K562 (cell line): ENCODE results near the gene EZH1. TPM values are rescaled to one million over a fixed set of nuclear protein-coding genes. Genes with fewer than 3 reads are reported as not detected.
A peak's percentile ranks its signal among the peaks of the same experiment; 100 is the strongest.

ENCODE experiments used
- ATF4 ChIP-seq: fragments of 450-650 bp; formaldehyde crosslinking; IDR thresholded peaks from 2 replicates; pipeline ENCODE4 v1.4.0; 2022; ENCODE audit warnings: mild to moderate bottlenecking, moderate library complexity
- BRCA1 ChIP-seq, 2 experiments: fragments of 450-650 bp in 1 of 2; sonication (generic) in 1 of 2; formaldehyde crosslinking in 1 of 2; IDR thresholded peaks; 2 replicates each; pipeline versions ENCODE4 v1.5.0 to v1.6.1; 2017 to 2020; ENCODE audit warnings: mild to moderate bottlenecking in 1 of 2, missing genetic modification reagents in 1 of 2
- ETS2 ChIP-seq: IDR thresholded peaks from 2 replicates; pipeline ENCODE4 v1.6.1; 2016; ENCODE audit warnings: borderline replicate concordance, missing genetic modification characterization, mild to moderate bottlenecking, moderate library complexity, missing compliant biosample characterization; ENCODE audit not compliant: poor library complexity, severe bottlenecking
- NFRKB ChIP-seq: fragments of 450-650 bp; IDR thresholded peaks from 2 replicates; pipeline ENCODE4 v1.6.1; 2016; ENCODE audit warnings: low read depth
- RBBP5 ChIP-seq: fragments of 200-600 bp; sonication (generic); IDR thresholded peaks from 2 replicates; pipeline ENCODE4 v1.6.1; 2012; ENCODE audit warnings: borderline replicate concordance, mild to moderate bottlenecking, low read length, control low read depth, inconsistent platforms; ENCODE audit not compliant: insufficient read depth, poor library complexity, severe bottlenecking
- ZBTB40 ChIP-seq, 2 experiments: fragments of 450-650 bp in 1 of 2; sonication (generic) in 1 of 2; formaldehyde crosslinking in 1 of 2; IDR thresholded peaks; 2 replicates each; pipeline versions ENCODE4 v1.7.1 to v1.9.0; 2016 to 2022; ENCODE audit warnings: inconsistent platforms in 1 of 2, mild to moderate bottlenecking in 1 of 2, missing genetic modification reagents in 1 of 2
- ZMIZ1 ChIP-seq, 2 experiments: fragments of 150-350 bp in 1 of 2; IDR thresholded peaks; 2 replicates each; pipeline ENCODE4 v1.6.1; 2012 to 2016; ENCODE audit warnings: low read depth in 2 of 2, low read length in 2 of 2, mild to moderate bottlenecking in 1 of 2, moderate library complexity in 1 of 2
- ZNF140 ChIP-seq: fragments of 250-450 bp; sonication (Bioruptor Pico); IDR thresholded peaks from 2 replicates; pipeline ENCODE4 v1.8.0; 2021; ENCODE audit warnings: moderate library complexity, mild to moderate bottlenecking, inconsistent platforms
- ZNF263 ChIP-seq: sonication (generic); formaldehyde crosslinking; IDR thresholded peaks from 2 replicates; pipeline ENCODE4 v1.8.0; 2022; ENCODE audit warnings: mild to moderate bottlenecking, missing genetic modification reagents, borderline replicate concordance
- ZNF282 ChIP-seq: sonication (generic); formaldehyde crosslinking; IDR thresholded peaks from 2 replicates; pipeline ENCODE4 v1.8.1; 2023; ENCODE audit warnings: missing genetic modification reagents
- ZNF561 ChIP-seq: fragments of 450-650 bp; formaldehyde crosslinking; conservative IDR thresholded peaks from 2 replicates; pipeline ENCODE4 v1.4.0; 2020; ENCODE audit warnings: mild to moderate bottlenecking, moderate library complexity
- polyA plus RNA-seq, 8 experiments: library from polyadenylated mRNA; depleted of rRNA in 4 of 8; stranded (reverse) in 5 of 8; unstranded in 3 of 8; fragments of >200 nt; fragmentation: Nextera tagmentation in 2 of 8; fragmentation: Illumina TruSeq in 1 of 8; extraction: Ambion mirVana in 2 of 8; extraction: Trizol in 1 of 8; gene quantifications; 2 replicates each; pipeline versions ENCODE4 v1.2.1 to v1.2.3, GENCODE V29; 2011 to 2014; ENCODE audit warnings: inconsistent platforms in 1 of 8, missing spikeins in 1 of 8
- total RNA-seq, 7 experiments: library from RNA; depleted of rRNA in 6 of 7; stranded (reverse); fragments of >200 nt in 6 of 7; fragmentation: Illumina TruSeq in 2 of 7; extraction: Trizol in 2 of 7; gene quantifications; 2 replicates each; pipeline versions ENCODE4 v1.2.1 to v1.2.3, GENCODE V29; 2011 to 2021; ENCODE audit warnings: low replicate concordance in 1 of 7

EZH1 gene
- total and polyA plus RNA-seq, 9 of the 15 experiments (the other 6 are each of a cell fraction or from before 2014, with no cell fraction given): 8.6 to 40.8 (median 22.9) TPM

- peak in 1 of 2 experiments; percentile 32; a peak in 1 of 4 replicates for TF ChIP-seq ZMIZ1 (IDR thresholded peaks at IDR 0.05; ENCODE audit: low read depth in 2 of 2, low read length in 2 of 2)
- no peak for TF ChIP-seq ZNF282 (CRISPR knock-in tag)
- TF ChIP-seq ZNF263: no peak
- no peak for TF ChIP-seq ATF4
- no peak for TF ChIP-seq NFRKB
- no peak for TF ChIP-seq ZNF561 (CRISPR knock-in tag)
- no peak for TF ChIP-seq ZNF140 (CRISPR knock-in tag)
- peak; percentile 13; the same call in 1 of the 2 replicates for TF ChIP-seq ZBTB40 (IDR thresholded peaks at IDR 0.05)
- TF ChIP-seq ZBTB40 (CRISPR knock-in tag; IDR thresholded peaks at IDR 0.05): no peak
- TF ChIP-seq RBBP5: no peak
- TF ChIP-seq BRCA1 (IDR thresholded peaks at IDR 0.05): no peak
- TF ChIP-seq BRCA1 (CRISPR knock-in tag; IDR thresholded peaks at IDR 0.05): no peak
- TF ChIP-seq ETS2: no peak
Measured at GRCh38 chr17:42775534-42776098, 30.8 kb upstream of the EZH1 start (continued).
